ELF-1 (cell line): ENCODE measurements around the gene TDRD9.

ENCODE experiments used
- DNase-seq: peaks from one replicate; pipeline ENCODE4 v3.0.0-alpha.2; 2016; ENCODE audit warnings: low read depth, low spot score

The TDRD9 gene

DNA sequence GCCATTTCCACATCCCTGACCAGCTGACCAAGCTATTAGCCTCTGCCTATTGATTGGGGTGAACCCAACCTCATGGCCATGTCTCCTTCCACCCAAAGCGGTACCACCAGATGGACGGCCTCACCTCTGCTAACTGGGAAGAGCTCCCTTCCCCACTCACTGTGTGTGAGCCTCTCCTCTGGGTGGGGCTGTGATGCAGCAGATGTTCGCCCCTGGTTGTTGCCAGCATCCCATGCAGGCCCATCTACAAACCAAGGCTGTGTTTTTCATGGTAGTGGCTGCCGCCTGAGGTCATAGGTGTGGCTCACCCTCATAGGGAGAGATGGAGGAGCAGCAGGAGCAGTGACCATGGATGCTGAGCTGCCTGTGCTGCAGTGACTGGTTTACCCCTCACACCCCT lies 61.7 kb downstream of the TDRD9 start:
- no peak for DNase-seq

DNA sequence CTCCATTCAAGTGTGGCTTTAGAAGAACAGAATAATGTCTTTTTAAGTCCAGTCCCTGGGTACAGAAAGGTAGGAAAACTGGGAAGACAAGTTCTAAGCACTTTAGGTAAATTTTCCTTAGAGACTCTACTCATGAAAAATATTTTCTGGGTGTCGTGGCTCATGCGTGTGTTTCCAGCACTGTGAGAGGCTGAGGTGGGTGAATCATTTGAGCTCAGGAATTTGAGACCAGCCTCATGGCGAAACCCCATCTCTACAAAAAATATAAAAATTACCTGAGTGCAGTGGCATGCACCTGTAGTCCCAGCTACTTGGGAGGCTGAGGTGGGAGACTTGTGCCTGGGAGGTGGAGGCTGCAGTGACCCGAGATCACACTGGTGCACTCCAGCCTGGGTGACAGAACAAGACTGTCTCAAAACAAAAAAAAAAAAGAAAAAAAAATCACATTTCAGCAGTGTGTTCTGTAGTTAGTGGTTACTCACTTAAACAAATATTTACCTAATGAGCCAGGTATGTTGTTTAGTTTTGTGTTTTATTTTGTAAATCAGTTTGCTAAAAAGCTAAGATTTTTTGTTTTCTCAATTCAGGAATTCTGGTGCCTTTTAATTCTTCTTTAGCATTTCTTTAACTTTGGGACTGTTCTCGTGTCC lies 66.4 kb downstream of the TDRD9 start:
- DNase-seq = no peak

DNA sequence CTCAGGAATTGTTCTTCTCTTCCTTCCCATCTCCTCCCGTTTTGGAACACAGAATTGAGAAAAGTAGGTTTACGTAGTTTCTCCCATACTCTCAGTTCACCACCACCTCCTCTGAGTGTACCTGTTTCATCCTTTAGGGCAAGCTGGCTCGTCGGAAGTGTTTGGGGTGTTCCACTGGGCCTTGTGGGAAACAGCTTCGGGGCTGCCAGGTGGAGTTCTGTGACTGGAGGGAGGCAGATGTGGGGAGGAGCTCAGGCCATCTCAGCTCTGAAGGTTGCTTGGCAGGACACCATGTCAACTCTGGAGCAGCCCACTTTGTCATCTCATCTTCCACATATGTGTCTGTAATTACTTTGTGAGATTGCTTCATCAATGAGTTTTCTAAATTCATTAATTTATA lies 67.6 kb downstream of the TDRD9 start:
- DNase-seq = no peak

DNA sequence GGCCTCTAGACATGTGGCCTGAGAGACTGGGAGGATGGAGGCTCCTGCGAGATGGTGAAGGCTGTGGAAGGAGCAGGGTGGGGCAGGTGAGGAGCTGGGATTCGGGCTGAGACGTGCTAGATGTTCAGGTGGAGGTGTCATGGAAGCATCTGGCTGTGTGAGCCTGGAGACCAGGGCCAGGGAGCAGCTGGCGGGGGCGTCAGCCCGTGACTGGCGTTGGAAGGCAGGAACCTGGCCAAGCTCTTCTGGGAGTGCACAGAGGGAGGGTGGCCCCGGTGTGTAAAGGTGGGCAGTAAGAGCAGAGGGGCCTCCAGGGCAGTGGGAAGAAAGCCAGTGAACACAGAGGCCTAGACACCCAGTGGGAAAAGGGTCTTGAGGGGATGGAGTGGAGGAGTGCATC lies 69.1 kb downstream of the TDRD9 start:
- no peak for DNase-seq

DNA sequence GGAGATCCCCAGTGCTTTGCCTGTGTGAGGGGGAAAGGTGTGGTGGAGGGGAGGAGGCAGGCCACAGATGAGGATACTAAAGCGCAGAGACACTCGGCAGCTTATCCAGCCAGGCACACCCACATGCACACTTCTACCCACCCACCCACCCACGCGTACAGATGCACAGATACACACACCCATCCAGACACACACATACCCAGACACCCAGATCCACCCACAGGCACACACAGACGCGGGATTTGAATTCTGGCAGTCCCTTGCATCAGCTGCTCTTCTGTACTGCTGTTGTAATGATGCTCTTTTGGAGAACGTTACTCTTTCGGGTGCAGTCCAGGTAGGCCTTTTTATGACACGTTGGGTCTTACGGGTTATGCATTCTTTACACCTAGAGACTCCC lies 69.8 kb downstream of the TDRD9 start:
- no peak for DNase-seq

DNA sequence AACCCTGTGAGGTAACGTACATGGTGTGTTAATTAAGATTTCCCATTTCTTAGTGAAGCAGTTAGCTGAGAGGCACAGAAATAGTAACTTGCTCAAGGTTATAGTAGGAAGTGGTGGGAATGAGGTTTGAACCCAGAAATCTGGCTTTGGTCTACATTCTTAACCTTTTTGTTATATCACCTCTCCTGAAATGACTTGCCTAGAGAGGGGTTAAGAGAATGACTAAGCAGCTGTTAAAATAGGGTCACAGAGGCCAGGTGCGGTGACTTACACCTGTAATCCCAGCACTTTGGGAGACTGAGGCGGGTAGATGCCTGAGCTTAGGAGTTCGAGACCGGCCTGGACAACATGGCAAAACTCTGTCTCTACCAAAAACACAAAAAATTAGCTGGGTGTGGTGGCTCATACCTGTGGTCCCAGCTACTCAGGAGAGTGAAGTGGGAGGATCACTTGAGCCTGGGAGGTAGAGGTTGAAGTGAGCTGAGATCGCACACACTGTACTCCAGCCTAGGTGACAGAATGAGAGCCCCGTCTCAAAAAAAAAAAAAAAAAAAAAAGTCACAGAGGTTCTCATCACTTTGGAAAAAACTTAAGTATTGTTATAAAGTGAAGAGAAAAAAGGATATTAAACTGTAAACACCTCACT lies 71.7 kb downstream of the TDRD9 start:
- no peak for DNase-seq

DNA sequence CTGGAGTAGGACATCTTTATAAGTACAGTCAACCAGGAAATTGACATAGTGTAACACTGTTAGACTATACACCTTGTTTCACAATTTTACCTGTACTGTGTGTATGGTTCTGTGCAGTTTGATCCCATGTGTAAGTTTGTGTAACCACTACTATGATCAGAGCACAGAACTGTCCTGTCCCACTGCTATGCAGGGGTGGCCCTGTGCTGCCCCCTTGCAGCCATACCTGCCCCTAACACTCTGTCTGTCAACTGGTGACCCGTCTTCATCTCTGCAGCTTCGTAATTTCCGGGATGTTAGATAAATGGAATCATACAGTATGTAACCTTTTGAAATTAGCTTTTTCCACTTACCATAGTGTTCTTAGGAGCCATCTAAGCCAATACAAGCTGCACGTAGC lies 72.7 kb downstream of the TDRD9 start:
- DNase-seq = peak; percentile 14

DNA sequence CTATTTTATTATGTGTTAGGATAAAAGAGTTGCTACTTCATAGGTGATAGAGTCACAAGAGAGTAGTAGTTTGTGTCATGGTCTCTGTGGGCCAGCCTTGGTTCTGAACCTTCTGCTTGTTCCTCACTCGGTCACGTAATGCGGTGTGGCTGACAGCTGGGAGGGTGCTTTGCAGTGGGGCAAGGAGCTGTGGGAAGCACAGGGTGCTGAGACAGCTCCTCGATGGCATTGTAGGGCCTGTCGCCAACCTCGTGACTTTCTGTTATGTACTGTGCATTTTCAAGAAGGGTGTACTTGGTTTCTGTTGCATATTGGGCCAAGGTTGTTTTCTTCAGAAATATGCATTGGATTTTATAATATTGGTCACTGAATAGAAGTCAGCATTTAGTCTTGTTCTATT lies 75.4 kb downstream of the TDRD9 start:
- no peak for DNase-seq

DNA sequence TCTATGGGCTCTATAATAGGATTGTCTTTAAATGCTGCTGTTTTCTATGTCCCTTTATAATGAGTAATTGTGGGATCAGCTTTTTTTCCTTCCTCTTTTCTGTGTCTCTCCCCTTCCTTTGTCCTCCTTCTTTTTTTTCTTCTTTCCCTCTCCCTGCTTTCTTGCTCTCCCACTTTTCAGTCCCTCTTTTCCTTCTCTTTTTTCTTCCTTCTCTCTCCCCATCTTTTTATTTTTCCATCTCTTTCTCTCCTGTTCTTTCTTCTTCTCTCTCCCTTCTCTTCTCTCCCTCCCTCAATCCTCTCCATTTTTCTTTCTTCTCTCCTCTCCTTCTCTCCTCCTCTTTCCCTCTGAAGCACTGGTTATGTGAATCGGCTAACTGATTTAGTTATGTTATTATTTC lies 76.6 kb downstream of the TDRD9 start:
- no peak for DNase-seq

DNA sequence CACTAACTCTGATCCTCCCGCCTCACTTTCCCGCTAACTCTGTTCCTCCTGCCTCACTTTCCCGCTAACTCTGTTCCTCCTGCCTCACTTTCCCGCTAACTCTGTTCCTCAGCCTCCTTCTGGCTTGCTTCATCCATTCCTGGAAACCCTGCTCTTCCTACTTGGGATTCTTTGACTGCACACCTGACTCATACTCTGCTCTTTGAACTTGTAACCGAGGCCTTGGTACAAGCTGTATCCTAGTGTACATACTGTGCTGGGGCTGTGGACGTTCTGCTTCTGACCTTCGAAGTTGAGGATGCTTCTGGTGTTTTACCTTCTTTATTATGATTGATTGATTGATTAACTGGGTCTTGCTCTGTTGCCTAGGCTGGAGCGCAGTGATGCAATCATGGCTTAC lies 77.2 kb downstream of the TDRD9 start:
- DNase-seq = no peak

DNA sequence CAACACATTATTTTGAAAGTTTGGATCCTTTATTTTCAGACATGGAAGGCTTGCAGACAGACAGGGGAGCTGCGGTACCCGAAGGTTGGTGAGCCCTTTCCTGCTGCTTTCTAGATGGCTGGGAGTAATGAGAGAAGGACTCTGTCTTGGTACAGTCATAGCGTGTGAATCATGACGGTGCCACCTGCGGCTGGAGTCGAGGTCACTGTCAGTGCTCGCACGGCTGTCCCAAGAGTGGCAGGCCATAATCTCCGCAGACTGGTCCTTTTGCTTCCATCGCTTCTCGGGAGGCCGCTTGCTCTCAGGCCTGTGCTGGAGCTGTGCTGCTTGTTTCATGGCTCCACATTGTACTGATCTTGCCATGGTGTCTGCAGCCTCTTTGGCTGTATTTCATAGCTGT lies 78.9 kb downstream of the TDRD9 start:
- no peak for DNase-seq

DNA sequence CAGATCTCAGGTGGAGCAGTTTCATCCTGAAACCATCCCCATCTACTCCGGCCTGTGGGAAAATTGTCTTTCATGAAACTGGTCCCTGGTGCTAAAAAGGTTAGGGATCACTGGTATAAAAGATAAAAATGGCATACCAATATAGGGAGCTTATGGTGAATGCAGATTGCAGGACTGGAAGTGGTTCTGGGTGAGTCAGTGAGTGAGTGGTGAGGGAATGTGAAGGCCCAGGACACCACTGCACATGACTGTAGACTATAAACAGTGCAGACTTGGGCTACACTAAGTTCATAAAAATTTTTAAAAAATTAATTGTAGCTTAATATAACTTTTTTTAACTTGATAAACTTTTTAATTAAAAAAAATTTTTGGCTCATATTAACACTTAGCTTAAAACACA lies 81.0 kb downstream of the TDRD9 start:
- no peak for DNase-seq

DNA sequence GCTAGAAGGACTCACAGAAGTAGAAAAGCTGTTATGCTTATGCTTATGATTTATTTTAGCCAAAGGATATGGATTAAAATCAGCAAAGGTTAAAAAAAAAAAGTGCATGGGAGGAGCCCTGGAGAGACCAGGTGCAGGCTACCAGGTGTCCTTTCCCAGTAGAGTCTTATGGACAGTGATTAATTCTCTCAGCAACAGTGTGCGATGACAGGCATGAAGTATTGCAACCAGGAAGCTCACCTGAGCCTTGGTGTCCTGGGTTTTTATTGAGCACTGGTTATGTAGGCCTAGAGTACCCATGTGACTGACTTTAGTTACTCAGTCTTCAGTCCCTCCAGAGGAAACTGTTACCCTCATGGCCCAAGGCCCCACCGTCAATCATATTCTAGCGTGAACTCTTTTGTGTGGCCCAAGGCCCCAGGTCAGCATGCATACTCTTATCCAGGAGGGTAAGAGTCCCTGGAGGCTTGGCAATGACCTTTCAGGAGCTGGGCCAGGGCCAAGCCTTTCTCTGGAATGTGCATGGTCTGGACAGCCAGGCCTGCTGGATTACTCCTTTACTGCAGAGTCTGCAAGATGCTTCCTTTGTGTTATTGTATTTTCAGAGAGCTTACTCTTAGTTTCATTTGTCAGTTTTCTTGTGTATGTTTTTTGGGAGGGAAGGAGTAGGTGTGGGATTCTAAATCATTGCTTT lies 83.7 kb downstream of the TDRD9 start:
- peak; percentile 32 for DNase-seq

DNA sequence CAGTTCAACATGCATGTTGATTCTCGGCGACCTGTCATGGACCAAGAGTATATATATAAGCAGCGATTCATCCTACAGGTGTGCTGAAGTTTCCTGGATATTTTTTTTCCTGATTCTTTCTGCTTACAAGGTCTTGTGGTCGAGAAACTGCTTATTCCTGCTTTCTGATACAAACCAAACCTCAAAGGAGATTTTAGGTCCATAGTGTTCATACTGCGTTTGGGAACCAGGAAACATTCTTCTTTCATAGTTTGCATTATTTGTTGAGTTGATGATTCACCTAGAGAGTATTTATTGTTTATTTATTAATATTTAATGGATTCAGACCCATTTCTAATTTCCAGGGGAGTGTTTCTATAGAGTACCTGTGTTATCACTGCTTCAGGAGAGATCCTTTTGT lies 86.5 kb downstream of the TDRD9 start:
- DNase-seq = no peak

DNA sequence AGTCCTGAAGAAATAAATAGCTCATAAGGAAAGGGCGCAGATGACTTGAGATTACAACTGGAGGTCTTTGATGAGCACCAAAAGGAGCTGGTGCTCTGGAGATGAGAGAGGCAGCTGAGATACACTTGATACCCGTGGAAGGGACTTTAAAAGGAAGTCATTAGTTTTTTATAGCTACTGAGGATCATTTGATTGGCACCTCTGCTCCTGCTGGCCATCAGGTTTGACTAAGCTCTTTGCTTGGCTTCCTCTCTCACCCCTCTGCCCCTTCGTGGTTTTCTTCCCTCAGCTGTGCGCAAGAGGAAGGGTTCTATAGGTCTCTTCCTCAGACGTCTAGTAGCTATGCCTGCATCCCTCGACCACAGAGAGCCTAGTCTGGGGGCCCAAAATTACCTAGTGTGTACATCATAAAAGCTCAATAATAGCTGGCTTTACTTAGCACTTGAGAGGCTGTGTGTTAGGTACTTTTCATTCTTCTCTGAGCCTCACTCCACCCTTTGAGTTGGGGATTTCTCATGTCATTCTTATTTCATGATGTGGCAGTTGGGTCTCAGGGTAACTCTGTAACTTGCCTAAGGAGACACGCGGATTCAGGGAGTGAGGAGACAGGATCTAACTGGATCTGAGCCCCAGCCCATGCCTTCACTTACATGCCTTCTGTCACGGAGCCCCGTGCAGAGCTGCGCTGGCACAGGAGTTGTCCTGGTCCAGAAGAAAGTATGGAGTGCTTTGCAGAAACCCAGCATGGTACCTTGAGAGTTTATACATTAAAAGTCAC lies 88.8 kb downstream of the TDRD9 start:
- no peak for DNase-seq

DNA sequence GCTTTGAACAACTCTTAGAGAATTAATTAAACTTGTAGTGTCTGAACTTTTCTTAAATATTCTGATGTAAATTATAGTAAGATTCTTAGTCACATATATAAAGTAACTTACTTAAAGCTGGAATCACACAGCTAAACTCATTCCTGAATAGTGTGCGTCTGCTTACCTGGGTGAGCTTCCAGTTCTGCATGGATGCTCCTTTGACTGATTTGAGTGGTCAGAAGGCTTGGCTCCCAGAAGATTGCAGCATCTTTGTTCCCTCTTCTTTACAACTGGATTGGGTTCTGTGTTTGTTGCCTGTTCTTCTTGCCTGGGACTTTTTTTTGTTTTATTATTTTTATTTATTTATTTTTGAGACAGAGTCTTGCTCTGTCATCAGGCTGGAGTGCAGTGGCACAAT lies 90.8 kb downstream of the TDRD9 start:
- DNase-seq = no peak

DNA sequence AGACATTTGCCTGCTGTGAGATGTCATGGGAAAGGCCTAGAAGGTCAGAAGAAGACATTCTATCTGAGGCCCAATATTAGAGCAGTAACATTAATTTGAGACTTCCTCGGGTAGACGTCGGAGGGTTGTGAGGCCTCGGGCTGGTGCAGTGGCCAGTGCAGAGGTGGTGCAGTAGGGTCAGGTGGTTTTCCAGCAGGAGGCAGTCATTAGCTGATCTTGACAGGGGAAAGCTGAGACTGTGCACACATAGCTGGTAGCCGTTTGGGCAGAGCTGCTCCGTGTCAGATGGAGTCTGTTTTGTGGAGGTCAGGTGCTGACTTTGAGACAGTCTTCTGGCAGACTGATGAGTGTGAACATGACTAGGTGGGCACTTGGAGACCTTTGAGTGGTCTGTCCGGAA lies 91.5 kb downstream of the TDRD9 start:
- DNase-seq = no peak

DNA sequence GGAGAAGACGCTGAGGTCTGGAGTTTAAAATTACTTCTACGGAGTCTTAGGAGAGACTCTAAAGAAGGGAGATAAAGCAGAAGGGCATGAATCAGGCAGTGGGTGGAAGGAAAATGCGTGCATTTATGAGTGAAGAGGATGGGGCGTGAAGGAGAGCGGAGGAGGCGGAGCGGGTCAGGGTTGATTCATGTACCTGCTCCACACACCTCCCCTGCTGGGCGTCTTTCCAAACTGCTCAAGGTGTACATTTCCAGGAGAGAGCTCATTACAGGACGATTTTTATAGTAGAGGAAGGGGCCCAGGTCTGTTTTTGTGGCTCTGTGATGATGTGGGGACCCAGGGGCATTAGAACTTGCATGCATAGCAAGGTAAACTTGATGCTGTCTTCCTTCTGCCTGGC lies 92.2 kb downstream of the TDRD9 start:
- DNase-seq = no peak

DNA sequence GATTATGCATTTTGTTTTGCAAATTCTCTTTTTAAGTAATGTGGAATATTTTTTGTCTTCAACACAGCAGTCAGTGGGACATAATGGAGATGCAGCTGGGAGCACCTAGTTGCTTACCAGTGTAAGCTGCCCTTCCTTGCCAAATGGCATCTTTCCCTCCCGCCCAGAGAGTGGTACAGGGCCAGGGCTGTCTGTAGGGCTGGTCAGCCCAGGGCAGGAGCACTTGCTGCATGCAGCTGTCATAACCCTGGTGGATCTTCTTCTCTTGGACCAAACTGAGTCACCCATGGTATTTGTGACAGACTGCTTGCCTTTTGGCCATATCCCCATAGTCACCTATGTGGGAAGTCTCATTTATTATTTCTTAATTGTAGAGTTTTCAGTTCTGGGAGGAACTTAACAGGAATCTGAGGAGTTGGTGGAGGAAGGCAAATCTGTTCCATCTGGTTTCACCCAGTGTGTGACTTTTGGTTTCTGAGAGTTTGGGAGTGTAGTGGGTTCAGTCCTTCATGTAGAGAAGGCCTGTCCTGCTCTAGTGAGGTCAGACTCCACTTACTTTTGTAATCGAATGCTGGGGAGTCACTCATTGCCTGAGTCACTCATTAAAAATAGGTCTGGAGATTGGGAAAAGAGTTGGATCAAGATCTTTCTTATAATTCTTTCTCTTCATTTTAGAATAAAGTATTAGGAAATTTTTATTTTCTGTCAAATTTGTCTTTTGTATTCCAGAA lies 95.2 kb downstream of the TDRD9 start:
- DNase-seq = no peak

DNA sequence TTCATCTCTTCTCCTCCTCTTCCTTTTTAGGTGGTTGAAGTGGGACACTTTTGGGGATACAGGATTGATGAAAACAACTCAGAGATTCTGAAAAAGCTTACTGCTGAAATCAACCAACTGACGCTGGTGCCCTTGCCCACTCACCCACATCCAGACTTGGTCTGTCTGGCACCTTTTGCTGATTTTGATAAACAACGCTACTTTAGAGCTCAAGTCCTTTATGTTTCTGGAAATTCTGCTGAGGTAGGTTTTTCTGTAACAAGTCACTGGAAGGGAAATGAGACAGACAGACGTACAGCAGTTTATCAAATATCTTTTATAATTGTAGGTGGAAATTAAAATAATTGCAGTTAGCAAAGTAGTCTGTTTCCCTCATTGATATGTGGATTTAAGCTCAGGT lies 97.3 kb downstream of the TDRD9 start:
- DNase-seq = no peak

DNA sequence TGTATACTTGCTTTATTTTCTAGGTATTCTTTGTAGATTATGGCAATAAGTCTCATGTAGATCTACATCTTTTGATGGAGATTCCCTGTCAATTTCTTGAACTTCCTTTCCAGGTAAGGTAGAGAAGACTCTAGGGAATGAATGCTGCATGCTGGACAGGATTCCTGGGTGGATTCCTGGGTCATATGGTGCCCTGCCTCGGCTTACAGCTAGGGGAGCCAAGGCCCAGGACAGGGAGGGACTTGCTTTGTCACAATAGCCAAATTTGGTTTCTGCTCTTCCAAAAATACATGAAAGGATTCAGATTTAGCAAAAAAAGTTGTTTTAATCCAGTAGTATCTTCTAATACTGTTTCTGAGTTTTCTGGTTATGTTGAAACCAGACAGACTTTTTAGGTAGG lies 97.8 kb downstream of the TDRD9 start:
- no peak for DNase-seq

DNA sequence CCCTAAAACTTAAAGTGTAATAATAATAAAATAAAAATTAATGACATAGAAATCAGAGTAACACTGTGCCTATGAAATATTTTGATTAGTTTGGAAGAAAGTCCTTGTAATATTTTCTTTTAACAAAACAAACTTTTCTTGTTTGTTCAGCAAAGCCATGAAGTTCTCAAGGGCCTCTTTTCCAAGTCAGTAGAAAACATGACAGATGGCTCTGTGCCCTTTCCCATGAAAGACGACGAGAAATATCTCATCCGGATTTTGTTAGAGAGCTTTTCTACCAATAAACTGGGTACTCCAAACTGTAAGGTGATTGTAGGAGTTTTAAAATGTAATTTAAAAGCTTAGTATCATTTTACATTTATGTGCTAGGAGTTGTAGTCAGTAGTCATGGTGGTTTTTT lies 102.7 kb downstream of the TDRD9 start:
- no peak for DNase-seq
